Stimulated activated CD4-positive, alpha-beta T cell treated with anti-CD3 and anti-CD28 coated beads, Interleukin-12 subunit alpha, Interleukin-12 subunit beta, amount 100 ng/mL, for 24 hours (primary cell): ENCODE results near the gene OR4K15.
"Not testable (repeated sequence)": the region's sequence is repeated elsewhere in the genome, so short reads cannot be mapped to it uniquely, and the experiment has no call there.

Experiments
- DNase-seq, 2 experiments: peaks; one replicate each; pipeline ENCODE4 v3.0.0-alpha.2; 2020; ENCODE audit warnings: low read depth in 2 of 2

OR4K15 gene, protein sequence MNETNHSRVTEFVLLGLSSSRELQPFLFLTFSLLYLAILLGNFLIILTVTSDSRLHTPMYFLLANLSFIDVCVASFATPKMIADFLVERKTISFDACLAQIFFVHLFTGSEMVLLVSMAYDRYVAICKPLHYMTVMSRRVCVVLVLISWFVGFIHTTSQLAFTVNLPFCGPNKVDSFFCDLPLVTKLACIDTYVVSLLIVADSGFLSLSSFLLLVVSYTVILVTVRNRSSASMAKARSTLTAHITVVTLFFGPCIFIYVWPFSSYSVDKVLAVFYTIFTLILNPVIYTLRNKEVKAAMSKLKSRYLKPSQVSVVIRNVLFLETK

DNA sequence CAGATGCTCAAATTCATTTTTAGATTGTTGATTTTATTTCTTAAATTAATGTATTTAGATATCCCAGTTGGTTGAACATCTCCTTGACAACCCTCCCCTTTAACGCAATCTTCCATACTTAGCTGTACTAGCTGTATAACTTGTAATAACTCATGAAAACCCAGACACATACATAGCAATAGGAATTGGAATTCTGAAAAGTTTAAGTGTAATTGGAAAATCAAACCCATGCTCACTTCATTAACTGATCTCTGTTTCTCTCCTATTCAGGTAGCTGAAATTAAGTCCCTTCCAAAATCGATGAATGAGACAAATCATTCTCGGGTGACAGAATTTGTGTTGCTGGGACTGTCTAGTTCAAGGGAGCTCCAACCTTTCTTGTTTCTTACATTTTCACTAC is at the start of gene OR4K15:
Gene OR4K15, plus strand, starts transcription at position 301 of the 400 bp plus-strand sequence. Its CDS starts 0 bp downstream, at position 301.
- no peak for DNase-seq

DNA sequence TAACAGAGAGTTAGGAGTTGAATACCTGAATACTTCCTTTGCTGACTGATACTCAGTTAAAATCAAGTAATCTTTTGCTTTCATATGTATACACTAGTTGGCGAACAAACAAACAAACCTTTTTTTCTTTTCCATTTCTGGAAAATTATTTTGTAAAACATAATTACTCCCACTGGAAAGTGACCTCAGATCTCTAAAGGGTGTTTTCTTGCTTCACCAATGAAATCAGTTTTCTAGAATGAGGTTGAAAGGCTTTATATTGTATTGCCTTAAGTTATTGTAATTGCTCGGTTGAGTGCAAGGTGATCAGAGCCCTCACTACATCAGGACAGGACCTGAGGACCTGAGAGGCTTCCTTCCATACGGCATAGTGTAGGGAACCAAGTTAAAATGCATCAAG is 44.8 kb upstream of the OR4K15 start, which contains the start of gene OR4K1:
Gene OR4K1, plus strand, starts transcription at position 301 of the 400 bp plus-strand sequence. CDS start 4,750 bp downstream, outside the sequence.
- DNase-seq = no peak

DNA sequence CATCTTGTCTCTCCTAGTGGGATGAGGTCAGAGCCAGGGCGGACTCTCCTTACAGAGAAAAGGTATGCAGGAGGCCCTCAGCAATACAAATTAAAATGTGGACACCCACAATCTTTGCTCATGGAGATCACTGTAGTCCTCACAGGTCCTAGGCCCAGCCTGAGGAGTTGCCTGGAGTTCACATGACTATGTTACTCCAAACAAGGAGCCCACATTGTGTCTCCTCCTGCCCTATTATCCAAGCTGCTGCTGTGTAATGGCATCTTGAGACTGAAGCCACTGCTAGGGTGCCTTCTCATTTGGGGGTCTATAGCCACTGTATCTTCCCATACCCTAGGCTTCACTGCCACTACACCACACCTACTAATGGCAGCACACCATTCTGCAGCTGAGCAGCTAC is 33.7 kb upstream of the OR4K15 start:
- no peak for DNase-seq

DNA sequence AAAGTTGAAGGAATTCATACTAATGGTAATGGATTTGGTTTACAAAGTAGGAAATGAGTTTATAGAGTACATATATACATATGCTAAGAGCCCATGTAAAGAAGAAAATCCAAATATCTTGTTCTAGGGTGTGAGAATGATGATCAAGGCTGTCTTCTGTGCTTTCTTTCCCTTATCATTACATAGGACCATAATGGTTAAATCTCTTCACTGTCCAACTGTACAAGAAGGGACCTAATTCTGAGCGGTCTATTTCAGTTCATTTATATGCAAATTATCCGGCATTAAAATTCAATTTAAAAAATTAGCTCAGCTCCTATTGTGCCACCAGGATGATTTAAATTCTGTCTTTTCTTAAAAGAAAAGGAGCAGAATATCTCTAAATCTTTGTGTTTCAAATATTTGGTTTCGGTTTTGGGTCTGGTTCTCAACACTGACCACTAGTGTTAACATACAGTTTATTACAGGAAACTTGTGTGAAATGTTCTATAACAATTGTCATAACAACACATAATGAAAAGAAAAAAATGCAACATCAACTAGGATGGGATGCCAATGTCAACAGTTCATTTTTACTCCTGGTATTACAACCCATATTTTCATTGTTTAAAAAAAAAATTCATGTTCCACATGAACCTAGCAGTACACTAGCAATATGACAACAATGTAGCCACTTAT is 27.8 kb upstream of the OR4K15 start:
- DNase-seq = no peak

DNA sequence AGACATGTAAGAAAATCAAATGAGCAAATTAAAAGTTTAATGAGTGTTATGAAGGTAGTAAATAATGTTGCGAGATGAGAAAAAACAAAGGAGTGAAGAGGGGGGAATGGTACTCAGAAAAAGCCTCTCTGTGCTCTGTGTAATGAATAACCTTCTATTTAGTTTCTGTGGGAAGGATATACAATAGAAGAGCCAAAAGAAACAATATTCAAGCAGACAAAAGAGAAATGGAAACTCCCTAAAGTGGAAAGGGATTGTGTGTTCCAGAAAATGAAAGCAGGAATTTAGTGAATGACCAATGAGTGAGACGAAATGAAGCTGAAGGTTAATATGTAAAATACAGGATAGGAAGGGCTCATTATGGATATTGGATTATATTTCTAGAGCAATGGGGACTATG is 26.2 kb upstream of the OR4K15 start:
- no peak for DNase-seq

DNA sequence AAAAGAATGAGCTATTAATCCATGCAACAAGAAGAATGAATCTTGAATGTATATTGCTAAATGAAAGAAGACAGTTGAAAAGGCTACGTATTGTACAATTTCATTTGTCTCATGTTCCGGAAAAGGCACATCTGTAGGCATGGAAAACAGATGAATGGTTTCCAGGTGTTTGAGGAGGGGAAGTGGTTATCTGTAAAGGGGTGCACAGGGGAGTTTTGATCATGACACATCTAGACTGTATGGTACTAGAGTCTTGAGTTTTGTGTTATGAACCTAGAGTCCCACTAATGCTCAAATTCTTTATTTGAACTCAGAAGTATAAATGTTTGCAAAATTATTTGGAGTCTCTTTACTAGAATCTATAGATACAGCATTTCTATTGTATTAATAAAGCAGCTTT is 5.7 kb upstream of the OR4K15 start:
- DNase-seq = not testable (repeated sequence)

DNA sequence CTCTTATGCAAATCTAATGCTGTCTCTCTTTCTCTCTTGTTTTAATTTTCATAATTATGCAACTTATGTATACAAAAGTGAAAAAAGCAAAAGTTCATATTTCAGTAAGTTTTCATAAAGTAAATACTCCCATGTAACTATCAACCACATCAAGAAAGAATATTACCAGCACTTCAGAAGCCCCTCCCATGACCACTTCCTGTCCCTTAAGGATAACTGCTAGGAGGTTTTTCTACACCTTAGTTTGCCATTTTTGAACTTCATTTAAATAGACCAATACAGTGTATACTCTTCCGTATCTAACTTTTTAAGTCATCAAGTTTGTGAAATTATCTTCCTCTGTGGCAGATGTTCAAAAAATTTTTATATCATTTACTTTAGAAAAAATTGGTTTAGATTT is 547 bp upstream of the OR4K15 start:
- DNase-seq = no peak

DNA sequence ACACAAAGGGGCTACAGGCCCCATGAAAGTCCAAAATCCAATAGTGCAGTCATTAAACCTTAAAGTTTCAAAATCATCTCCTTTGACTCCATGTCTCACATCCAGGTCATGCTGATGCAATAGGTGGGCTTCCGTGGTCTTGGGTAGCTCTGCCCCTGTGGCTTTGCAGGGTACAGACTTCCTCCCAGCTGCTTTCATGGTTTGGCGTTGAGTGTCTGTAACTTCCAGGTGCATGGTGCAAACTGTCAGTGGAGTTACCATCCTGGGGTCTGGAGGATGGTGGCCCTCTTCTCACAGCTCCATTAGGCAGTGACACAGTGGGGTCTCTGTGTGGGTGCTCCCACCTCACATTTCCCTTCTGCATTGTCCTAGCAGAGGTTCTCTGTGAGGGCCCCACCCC is 18.0 kb downstream of the OR4K15 start:
- no peak for DNase-seq

DNA sequence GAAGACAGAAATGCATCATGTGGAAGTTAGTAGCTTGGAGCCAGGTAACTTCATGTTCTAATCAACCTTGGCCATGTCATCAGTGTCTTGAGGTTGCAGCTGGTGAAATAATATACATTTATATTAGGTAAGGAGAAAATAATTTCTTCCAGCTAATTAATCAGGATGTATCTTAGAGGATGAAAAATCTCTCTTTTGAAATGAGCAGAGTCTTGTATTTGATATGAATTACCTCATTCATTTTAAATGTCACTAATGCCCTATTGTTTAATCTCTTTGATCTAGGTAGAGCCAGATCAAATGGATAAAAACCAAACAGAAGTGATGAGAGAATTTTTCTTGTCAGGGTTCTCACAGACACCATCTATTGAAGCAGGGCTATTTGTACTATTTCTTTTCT is 26.5 kb downstream of the OR4K15 start, which contains the start of gene OR4Q2:
Gene OR4Q2, plus strand, starts transcription at position 301 of the 400 bp plus-strand sequence.
- no peak for DNase-seq

DNA sequence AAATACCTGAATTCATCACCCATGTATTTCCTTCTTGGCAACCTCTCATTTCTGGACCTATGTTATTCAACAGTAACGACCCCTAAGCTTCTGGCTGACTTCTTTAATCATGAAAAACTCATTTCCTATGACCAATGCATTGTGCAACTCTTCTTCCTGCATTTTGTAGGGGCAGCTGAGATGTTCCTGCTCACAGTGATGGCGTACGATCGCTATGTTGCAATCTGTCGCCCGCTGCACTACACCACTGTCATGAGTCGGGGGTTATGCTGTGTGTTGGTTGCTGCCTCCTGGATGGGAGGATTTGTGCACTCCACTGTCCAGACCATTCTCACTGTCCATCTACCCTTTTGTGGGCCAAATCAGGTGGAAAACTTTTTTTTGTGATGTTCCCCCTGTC is 26.9 kb downstream of the OR4K15 start:
- DNase-seq = no peak

DNA sequence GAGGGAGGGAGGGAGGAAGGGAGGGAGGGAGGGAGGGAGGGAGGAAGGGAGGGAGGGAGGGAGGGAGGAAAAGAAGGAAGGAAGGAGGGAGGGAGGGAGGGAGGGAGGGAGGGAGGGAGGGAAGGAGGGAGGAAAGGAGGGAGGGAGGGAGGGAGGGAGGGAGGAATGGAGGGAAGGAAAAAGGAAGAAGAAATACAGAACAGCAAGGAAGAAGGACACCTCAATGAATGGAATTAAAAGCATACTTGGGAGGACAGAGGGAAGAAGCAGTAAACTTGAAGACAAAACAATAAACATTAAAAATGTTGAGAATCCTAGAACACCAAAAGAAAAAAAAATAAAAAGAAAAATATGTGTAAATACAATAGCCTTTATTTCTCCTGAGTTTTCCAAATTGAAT is 32.8 kb downstream of the OR4K15 start:
- DNase-seq = no peak

DNA sequence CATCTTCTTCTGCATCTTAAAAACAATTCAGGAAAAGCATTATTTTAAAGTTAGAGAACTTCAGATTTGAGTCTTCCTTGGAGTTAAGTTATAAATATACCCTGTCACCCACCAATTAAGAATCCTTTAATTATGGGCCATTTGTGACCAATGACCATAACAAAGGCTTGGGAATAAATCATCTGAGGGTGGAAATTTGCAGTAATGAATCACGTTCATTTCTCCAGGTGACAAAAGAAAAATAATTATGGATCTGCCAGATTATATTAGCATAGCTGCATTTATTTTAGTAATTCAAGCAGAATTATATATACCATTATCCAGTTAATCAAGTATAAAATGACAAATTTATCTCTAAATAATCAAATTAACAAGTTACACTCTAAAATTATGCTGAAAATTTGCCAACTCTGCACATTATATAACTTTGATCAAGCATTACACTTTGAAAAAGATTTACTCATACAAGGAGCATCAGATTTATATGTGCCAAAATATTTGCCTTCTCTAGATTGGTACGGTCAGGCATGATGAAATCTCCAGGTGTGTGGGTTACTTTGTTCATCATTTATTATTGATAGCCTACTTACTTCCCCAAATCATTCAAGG is 44.0 kb downstream of the OR4K15 start, which contains the start of gene OR4K14:
Gene OR4K14, minus strand, starts transcription at position 51 of the 609 bp plus-strand sequence. CDS start 4,114 bp downstream, outside the sequence.
- no peak for DNase-seq
